NCI-H345 treated with DMSO at 0.1 percent for 48 hours (cell line): Measurements from ENCODE around the gene RABL6.
"Not testable (repeated sequence)": the region's sequence is repeated elsewhere in the genome, so short reads cannot be mapped to it uniquely, and the experiment has no call there.

Experiments
- DNase-seq: peaks from one replicate; lab custom pipeline; 2025; ENCODE audit not compliant: unreplicated experiment; lab: John Stamatoyannopoulos, UW

Gene RABL6

DNA sequence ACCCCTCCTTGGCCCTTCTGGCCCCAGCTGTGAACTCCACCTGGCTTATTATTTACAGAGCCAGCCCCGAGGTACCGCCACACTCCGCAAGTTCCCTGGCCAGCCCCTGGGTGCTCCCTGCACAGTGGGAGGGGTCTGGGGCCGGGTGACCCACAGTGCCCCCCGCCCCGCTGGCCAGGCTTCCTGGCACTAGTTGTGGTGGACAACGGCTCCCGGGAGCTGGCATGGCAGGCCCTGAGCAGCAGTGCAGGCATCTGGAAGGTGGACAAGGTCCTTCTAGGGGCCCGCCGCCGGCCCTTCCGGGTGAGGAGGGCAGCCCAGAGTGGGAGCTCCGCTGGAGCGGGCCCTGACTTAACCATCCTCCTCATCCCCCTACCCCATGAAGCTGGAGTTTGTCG is 48.3 kb downstream of the RABL6 start:
- DNase-seq = no peak

DNA sequence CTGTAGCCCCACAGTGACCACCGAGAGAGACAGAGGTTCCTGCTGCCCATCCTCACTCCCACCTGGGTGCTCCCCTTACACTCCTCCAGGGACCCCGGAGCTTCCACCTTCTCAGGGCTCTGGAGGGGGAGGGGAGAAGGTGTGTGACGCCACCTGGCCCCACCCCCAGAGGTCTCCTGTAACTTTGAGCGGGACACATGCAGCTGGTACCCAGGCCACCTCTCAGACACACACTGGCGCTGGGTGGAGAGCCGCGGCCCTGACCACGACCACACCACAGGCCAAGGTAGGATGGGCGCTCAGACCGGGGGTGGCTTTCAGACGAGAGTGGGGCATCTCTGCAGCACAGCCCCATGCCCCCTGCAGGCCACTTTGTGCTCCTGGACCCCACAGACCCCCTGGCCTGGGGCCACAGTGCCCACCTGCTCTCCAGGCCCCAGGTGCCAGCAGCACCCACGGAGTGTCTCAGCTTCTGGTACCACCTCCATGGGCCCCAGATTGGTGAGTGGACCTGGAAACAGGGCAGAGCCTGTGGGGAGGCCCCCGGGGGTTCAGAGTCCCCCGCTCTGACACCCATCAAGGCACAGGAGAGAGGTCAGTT is 48.9 kb downstream of the RABL6 start:
- DNase-seq = no peak

DNA sequence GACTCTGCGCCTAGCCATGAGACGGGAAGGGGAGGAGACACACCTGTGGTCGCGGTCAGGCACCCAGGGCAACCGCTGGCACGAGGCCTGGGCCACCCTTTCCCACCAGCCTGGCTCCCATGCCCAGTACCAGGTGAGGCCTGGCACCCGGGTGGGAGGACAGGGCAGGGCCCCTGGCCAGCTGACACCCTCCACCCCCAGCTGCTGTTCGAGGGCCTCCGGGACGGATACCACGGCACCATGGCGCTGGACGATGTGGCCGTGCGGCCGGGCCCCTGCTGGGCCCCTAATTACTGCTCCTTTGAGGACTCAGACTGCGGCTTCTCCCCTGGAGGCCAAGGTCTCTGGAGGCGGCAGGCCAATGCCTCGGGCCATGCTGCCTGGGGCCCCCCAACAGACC is 49.4 kb downstream of the RABL6 start:
- no peak for DNase-seq

DNA sequence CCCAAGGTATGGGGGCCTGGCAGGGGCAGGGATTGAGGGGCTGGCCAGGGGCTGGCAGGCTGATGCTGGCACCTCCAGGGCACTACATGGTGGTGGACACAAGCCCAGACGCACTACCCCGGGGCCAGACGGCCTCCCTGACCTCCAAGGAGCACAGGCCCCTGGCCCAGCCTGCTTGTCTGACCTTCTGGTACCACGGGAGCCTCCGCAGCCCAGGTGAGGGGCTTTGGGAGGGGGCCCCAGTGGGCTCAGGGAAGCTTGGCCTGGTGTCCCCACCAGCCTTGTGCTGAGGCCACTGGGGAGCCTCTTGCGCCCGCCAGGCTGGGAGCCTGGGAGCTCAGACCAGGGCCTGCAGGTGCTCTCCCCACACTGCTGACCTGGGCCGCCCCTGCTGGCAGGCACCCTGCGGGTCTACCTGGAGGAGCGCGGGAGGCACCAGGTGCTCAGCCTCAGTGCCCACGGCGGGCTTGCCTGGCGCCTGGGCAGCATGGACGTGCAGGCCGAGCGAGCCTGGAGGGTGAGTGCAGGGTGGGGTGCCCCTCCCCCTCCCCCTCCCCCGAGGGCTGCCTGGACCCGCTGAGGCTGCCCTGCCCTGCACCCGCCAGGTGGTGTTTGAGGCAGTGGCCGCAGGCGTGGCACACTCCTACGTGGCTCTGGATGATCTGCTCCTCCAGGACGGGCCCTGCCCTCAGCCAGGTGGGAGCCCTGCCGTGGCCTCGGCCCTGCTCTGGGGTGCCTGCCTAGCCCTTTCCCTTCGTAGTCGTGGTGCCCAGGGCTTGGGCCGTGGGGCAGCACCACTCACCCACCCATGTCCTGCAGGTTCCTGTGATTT is 50.0 kb downstream of the RABL6 start:
- no peak for DNase-seq

GRCh38 chr9:136858452-136858843 is 50.7 kb downstream of the RABL6 start:
- DNase-seq = no peak

DNA sequence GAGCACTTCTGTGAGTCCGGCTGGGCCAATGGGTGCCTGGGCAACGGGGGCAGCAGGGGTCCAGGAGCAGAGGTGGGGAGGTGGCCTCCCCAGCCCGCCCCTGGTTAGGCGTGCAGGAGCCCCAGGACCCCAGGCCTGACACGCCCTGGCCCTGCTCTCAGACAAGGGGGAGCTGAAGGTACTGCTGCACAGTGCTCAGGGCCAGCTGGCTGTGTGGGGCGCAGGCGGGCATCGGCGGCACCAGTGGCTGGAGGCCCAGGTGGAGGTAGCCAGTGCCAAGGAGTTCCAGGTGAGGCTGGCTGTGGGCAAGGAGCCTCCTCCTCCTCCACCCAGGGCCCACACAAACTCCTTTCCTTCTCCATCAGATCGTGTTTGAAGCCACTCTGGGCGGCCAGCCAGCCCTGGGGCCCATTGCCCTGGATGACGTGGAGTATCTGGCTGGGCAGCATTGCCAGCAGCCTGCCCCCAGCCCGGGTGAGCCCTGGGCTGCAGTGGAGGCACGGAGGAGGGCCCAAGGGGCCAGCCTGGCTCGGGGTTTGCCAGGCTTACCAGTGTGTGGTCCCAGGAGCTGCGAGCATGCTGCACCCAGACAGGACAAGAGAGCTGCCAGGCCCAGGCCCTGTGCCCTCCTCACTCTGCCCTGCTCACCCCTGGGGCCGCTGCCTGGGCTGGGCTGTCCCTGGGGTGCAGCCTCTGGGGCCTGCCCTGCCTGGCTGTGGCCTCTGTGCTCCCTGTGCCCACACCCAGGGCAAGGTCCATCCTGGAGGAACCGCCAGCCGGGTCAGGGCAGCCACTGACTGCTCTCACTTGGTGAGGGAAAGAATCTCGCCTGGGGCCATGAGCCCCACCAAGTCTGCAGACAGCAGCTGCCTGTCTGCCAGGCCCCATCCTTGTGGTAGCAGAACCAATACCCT is 51.4 kb downstream of the RABL6 start:
- no peak for DNase-seq

DNA sequence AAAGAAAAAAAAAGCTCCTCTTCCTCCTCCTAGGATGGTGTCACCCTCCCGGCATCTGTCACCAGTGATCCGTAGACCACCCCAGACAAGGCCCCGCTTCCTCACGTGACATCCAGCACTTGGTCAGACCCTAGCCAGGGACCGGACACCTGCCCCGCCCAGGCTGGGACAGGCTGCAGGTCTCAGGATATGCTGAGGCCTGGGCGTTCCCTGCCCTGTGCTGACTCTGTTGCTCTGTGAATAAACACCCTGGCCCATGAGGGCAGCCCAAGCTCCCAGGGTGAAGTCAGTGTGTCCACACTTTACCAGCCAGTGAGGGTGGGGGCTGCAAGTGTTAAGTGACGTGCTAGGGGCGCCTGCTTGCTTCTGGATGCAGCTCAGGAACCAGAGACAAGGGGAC is 52.8 kb downstream of the RABL6 start:
- no peak for DNase-seq

GRCh38 chr9:136860933-136861873 is 53.5 kb downstream of the RABL6 start:
- no peak for DNase-seq

GRCh38 chr9:136861874-136862457 is 54.2 kb downstream of the RABL6 start:
- no peak for DNase-seq

- DNase-seq = no peak
Observed at GRCh38 chr9:136862849-136863622, 55.3 kb downstream of the RABL6 start.

GRCh38 chr9:136863623-136864273 is 56.0 kb downstream of the RABL6 start:
- no peak for DNase-seq

DNA sequence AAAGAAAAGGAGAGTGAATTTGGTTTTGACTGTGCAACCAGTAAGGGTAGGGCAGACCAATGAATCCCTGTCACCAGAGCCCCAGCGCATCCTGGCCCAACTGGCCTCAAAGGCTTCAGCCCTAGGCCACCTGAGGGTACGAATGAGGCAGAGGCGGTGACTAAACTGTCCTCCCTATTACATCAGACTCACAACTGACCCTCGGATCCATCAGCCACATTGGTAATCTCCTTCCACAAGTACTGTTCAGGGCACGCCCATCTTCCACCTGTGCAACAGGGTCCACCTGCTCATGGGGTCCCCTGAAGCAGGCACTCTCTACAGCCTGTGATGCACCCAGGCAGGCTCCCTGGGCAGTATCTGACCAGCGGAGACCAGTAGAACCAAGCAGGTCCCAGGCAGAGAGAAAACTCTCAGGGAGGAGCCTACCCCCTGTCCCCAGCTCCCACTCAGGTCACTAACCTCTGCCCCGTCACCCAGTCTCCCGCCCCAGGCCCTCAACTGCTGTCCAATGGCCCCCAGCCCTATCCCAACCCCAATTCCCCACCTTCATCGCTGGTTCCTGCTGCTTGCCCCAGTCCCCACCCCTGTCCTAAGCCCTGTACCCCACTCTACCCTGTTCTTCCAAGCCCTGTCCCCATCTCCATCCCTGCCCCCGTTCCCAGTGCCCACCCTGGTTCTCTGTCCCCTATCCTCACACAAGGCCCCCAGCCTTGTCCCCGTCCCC is 57.5 kb downstream of the RABL6 start:
- no peak for DNase-seq

GRCh38 chr9:136865768-136866103 is 58.0 kb downstream of the RABL6 start:
- no peak for DNase-seq

DNA sequence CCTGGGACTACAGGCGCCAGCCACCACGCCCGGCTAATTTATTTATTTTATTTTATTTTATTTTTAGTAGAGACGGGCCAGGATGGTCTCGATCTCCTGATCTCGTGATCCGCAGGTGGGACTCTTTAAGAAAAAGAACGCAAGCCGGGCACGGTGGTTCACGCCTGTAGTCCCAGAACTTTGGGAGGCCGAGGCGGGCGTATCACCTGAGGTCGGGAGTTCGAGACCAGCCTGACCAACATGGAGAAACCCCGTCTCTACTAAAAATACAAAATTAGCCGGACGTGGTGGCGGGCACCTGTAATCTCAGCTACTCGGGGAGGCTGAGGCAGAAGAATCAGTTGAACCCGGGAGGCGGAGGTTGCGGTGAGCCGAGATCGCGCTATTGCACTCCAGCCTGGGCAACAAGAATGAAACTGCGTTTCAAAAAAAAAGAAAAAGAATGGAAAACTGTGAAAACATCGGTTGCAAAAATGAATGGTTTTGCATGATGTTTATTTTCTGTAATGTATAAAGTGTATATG is 59.2 kb downstream of the RABL6 start:
- not testable (repeated sequence) for DNase-seq

GRCh38 chr9:136867480-136867879 is 59.7 kb downstream of the RABL6 start:
- DNase-seq = no peak

DNA sequence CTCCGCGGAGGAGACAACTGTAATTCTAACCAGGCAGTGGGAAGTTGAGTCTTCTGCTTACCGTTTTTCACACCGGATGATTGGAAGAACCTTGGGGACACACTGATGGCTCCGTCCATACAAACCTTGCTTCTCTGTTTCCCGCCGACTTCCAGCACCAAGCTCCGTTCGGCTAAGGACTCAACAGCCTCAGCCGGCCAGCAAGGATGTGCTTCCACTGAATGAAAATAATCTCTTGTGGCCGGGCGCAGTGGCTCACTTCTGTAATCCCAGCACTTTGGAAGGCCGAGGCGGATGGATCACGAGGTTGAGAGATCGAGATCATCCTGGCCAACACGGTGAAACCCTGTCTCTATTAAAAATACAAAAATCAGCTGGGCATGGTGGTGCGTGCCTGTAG is 60.2 kb downstream of the RABL6 start:
- no peak for DNase-seq

GRCh38 chr9:136868644-136869043 is 60.9 kb downstream of the RABL6 start:
- no peak for DNase-seq

DNA sequence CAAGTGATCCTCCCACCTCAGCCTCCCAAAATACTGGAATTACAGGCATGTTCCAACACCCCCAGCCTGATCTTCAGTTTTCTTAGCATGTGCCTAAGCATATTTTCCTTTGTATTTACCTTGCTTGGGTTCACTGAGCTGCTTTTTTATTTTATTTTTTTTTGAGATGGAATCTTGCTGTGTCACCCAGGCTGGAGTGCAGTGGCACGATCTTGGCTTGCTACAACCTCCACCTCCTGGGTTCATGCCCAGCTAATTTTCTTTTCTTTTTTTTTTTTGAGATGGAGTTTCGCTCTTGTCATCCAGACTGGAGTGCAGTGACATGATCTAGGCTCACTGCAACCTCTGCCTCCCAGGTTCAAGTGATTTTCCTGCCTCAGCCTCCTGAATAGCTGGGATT is 61.9 kb downstream of the RABL6 start:
- DNase-seq = not testable (repeated sequence)
